CD14-positive monocyte (primary cell): ENCODE results near the gene GSTO2. TPM values are rescaled to one million over a fixed set of nuclear protein-coding genes. Genes with fewer than 3 reads are reported as not detected.

Experiments used
- DNase-seq, 3 donors: peaks; one replicate each; pipeline ENCODE4 v3.0.0-alpha.2; 2011 to 2022
- H2AFZ ChIP-seq: 2 replicates; pipeline ENCODE4 v1.6.0; 2012; ENCODE audit warnings: mild to moderate bottlenecking, low read depth, low read length, inconsistent platforms; ENCODE audit not compliant: insufficient read depth, poor library complexity, severe bottlenecking
- H3K27ac ChIP-seq, 2 donors: 1 replicate in 1 of 2; 2 replicates in 1 of 2; pipeline ENCODE4 v1.5.1; 2012 to 2013; ENCODE audit warnings: low read length in 2 of 2, control low read depth in 1 of 2, inconsistent platforms in 1 of 2, low read depth in 1 of 2, mild to moderate bottlenecking in 1 of 2
- H3K27me3 ChIP-seq, 2 donors: one replicate each; pipeline versions ENCODE4 v1.6.0 to v1.6.1; 2011 to 2013; ENCODE audit warnings: low read length in 2 of 2; ENCODE audit not compliant: control insufficient read depth in 2 of 2, insufficient read depth in 2 of 2
- H3K36me3 ChIP-seq, 2 donors: replicated peaks in 1 of 2; 1 replicate in 1 of 2; 2 replicates in 1 of 2; pipeline versions ENCODE4 v1.5.1 to v1.6.1; 2012 to 2013; ENCODE audit warnings: low read length in 2 of 2, control low read depth in 1 of 2, inconsistent platforms in 1 of 2, mild to moderate bottlenecking in 1 of 2; ENCODE audit not compliant: insufficient read depth in 2 of 2, control insufficient read depth in 1 of 2
- H3K4me1 ChIP-seq, 2 donors: 1 replicate in 1 of 2; 2 replicates in 1 of 2; pipeline versions ENCODE4 v1.5.1 to v1.6.1; 2012 to 2013; ENCODE audit warnings: low read length in 2 of 2, control low read depth in 1 of 2, inconsistent platforms in 1 of 2, mild to moderate bottlenecking in 1 of 2, moderate library complexity in 1 of 2; ENCODE audit not compliant: insufficient read depth in 2 of 2, control insufficient read depth in 1 of 2
- H3K4me2 ChIP-seq: replicated peaks from 2 replicates; pipeline ENCODE3; 2012; ENCODE audit warnings: low read length, moderate library complexity, mild to moderate bottlenecking; ENCODE audit not compliant: poor library complexity, severe bottlenecking; ENCODE audit errors: extremely low read depth
- H3K4me3 ChIP-seq, 3 experiments: fragments of 200-600 bp in 1 of 3; sonication (generic) in 1 of 3; replicated peaks in 1 of 3; 1 replicate in 2 of 3; 2 replicates in 1 of 3; pipeline ENCODE4 v1.5.1; 2011 to 2013; ENCODE audit warnings: low read length in 3 of 3, mild to moderate bottlenecking in 3 of 3, control low read depth in 2 of 3, low read depth in 2 of 3, inconsistent platforms in 1 of 3, moderate library complexity in 1 of 3
- H3K79me2 ChIP-seq: 2 replicates; pipeline ENCODE4 v1.6.0; 2012; ENCODE audit warnings: mild to moderate bottlenecking, control low read depth, inconsistent platforms, low read length, moderate library complexity; ENCODE audit not compliant: insufficient read depth
- H3K9ac ChIP-seq: 2 replicates; pipeline ENCODE4 v1.6.0; 2017; ENCODE audit warnings: low read length, mild to moderate bottlenecking; ENCODE audit not compliant: insufficient read depth, poor library complexity, severe bottlenecking
- H3K9me3 ChIP-seq, 2 donors: replicated peaks in 1 of 2; 1 replicate in 1 of 2; 2 replicates in 1 of 2; pipeline versions ENCODE4 v1.5.1 to v1.6.1; 2012 to 2013; ENCODE audit warnings: low read length in 2 of 2, control low read depth in 1 of 2; ENCODE audit not compliant: control insufficient read depth in 1 of 2, insufficient read depth in 1 of 2
- H4K20me1 ChIP-seq: 2 replicates; pipeline ENCODE4 v1.6.0; 2012; ENCODE audit warnings: mild to moderate bottlenecking, low read length, control low read depth, moderate library complexity; ENCODE audit not compliant: insufficient read depth
- H3K27ac Mint-ChIP-seq, 7 donors: one replicate each; pipeline ENCODE4 v1.8.0; 2020; ENCODE audit warnings: mild to moderate bottlenecking in 7 of 7, mixed read lengths in 7 of 7, moderate library complexity in 6 of 7, inconsistent platforms in 2 of 7
- H3K27me3 Mint-ChIP-seq, 3 donors: one replicate each; pipeline ENCODE4 v1.8.0; 2021 to 2022; ENCODE audit warnings: low read depth in 3 of 3, mild to moderate bottlenecking in 3 of 3, mixed read lengths in 3 of 3, moderate library complexity in 3 of 3, inconsistent platforms in 1 of 3
- H3K36me3 Mint-ChIP-seq, 2 donors: one replicate each; pipeline ENCODE4 v1.8.0; 2020; ENCODE audit warnings: mixed read lengths in 2 of 2, inconsistent platforms in 1 of 2, mild to moderate bottlenecking in 1 of 2
- H3K4me1 Mint-ChIP-seq: one replicate; pipeline ENCODE4 v1.8.0; 2020; ENCODE audit warnings: mild to moderate bottlenecking, mixed read lengths
- H3K4me3 Mint-ChIP-seq, 2 donors: one replicate each; pipeline ENCODE4 v1.8.0; 2020; ENCODE audit warnings: mild to moderate bottlenecking in 2 of 2, mixed read lengths in 2 of 2, moderate library complexity in 1 of 2
- H3K9me3 Mint-ChIP-seq, 7 donors: one replicate each; pipeline ENCODE4 v1.8.0; 2020 to 2022; ENCODE audit warnings: mixed read lengths in 7 of 7, mild to moderate bottlenecking in 6 of 7, moderate library complexity in 6 of 7, inconsistent platforms in 2 of 7
- WGBS: methylation state at CpG from one replicate; pipeline ENCODE4 v1.1.5; 2013; ENCODE audit warnings: missing lambda C conversion rate; ENCODE audit not compliant: insufficient coverage; 5-methylcytosine and 5-hydroxymethylcytosine counted together
- intact Hi-C, 2 donors: fragments of 100-400 bp; cut with micrococcal nuclease; formaldehyde crosslinking; loops; one replicate each; pipeline versions ENCODE4 v1.15.0 to v1.15.1; 2023
- polyA plus RNA-seq, 3 donors: library from polyadenylated mRNA; depleted of rRNA in 1 of 3; unstranded in 2 of 3; stranded (reverse) in 1 of 3; fragments of 300-500 nt in 2 of 3; fragments of >200 nt in 1 of 3; fragmentation: Illumina TruSeq in 2 of 3; gene quantifications; 1 replicate in 2 of 3; 2 replicates in 1 of 3; pipeline ENCODE4 v1.2.3, GENCODE V29; 2012 to 2021
- TF ChIP-seq, protein P1 (sequence below): fragments of 200-600 bp; IDR thresholded peaks from one replicate; pipeline ENCODE4 v1.8.0; 2022; ENCODE audit warnings: antibody characterized with exemption, mild to moderate bottlenecking

Gene GSTO2
- polyA plus RNA-seq, 3 donors: 0.16 to 0.26 TPM; not detected in 1

GRCh38 chr10:104327745-104328645 is 59.0 kb downstream of the GSTO2 start:
- Histone ChIP-seq H3K79me2 (peaks cover 100% of the 10 kb centered on the region), H3K27ac (peak overlapping the region; percentile 61 to 86), H4K20me1 (peaks cover 100% of the 10 kb centered on the region), H3K36me3 (peaks cover 7 to 28% of the 10 kb centered on the region in 2 donors), H3K4me2 (peak overlapping the region; percentile 72), H3K9me3 (no peaks in the 10 kb centered on the region), H2AFZ (no peak overlapping the region), H3K4me3 (peak overlapping the region in 1 of 3 experiments; percentile 65), H3K9ac (peak overlapping the region; percentile 56), H3K27me3 (no peaks in the 10 kb centered on the region), H3K4me1 (peaks cover 95 to 98% of the 10 kb centered on the region in 2 donors)
- TF ChIP-seq, protein P1, sequence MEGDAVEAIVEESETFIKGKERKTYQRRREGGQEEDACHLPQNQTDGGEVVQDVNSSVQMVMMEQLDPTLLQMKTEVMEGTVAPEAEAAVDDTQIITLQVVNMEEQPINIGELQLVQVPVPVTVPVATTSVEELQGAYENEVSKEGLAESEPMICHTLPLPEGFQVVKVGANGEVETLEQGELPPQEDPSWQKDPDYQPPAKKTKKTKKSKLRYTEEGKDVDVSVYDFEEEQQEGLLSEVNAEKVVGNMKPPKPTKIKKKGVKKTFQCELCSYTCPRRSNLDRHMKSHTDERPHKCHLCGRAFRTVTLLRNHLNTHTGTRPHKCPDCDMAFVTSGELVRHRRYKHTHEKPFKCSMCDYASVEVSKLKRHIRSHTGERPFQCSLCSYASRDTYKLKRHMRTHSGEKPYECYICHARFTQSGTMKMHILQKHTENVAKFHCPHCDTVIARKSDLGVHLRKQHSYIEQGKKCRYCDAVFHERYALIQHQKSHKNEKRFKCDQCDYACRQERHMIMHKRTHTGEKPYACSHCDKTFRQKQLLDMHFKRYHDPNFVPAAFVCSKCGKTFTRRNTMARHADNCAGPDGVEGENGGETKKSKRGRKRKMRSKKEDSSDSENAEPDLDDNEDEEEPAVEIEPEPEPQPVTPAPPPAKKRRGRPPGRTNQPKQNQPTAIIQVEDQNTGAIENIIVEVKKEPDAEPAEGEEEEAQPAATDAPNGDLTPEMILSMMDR: no peak
- H3K9me3 Mint-ChIP-seq: peaks cover 0 to 2% (median 0%) of the 10 kb centered on the region in 7 donors
- intact Hi-C loops: loop anchor here (5.0 to 10.0 kb wide), 2 partner anchors 36 to 73 kb away; partner anchors contain the start of gene GSTO1 (in 2 of the 2)
- 22% methylated on average over 12 of the region's 20 CpGs for WGBS
- H3K27me3 Mint-ChIP-seq: peaks cover 0 to 5% (median 0%) of the 10 kb centered on the region in 3 donors
- H3K36me3 Mint-ChIP-seq: peaks cover 40 to 55% of the 10 kb centered on the region in 2 donors
- H3K4me3 Mint-ChIP-seq: peak overlapping the region; percentile 61 to 82
- H3K27ac Mint-ChIP-seq: peak overlapping the region; percentile 94 to 99 (median 98)
- H3K4me1 Mint-ChIP-seq: peaks cover 95% of the 10 kb centered on the region
- peak in 2 of 3 donors; percentile 73 to 86 for DNase-seq

DNA sequence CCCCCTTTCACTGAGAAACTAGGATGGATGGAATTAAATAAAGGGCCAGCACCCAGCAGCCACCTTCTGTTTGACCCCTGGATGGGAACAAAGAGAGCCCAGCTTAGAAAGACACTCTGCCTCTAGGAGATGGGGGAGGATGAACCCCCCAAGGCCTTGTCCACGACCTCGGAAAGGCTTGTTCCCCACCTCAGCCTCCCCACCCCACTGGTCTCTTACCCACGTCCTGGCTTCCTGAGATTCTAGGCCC is 59.6 kb downstream of the GSTO2 start:
- H3K9me3 Mint-ChIP-seq: peaks cover 0 to 2% (median 0%) of the 10 kb centered on the region in 7 donors
- Histone ChIP-seq H3K9ac (peak overlapping the region; percentile 56), H4K20me1 (peaks cover 100% of the 10 kb centered on the region), H3K36me3 (peaks cover 11 to 33% of the 10 kb centered on the region in 2 donors), H3K4me1 (peaks cover 95 to 98% of the 10 kb centered on the region in 2 donors), H3K4me2 (peak overlapping the region; percentile 72), H2AFZ (no peak overlapping the region), H3K79me2 (peaks cover 100% of the 10 kb centered on the region), H3K9me3 (no peaks in the 10 kb centered on the region), H3K4me3 (peak overlapping the region in 1 of 3 experiments; percentile 65), H3K27me3 (no peaks in the 10 kb centered on the region), H3K27ac (peak overlapping the region; percentile 61 to 86)
- H3K36me3 Mint-ChIP-seq: peaks cover 45 to 59% of the 10 kb centered on the region in 2 donors
- peak overlapping the region; percentile 61 to 82 for H3K4me3 Mint-ChIP-seq
- TF ChIP-seq, protein P1: no peak
- intact Hi-C loops: loop anchor here (5.0 to 10.0 kb wide), 2 partner anchors 36 to 74 kb away; partner anchors contain the start of gene GSTO1 (in 2 of the 2)
- H3K27ac Mint-ChIP-seq: peak overlapping the region; percentile 91 to 96 (median 94)
- no peak for DNase-seq
- no CpG with 5 or more reads among the region's 3 CpGs for WGBS
- peaks cover 95% of the 10 kb centered on the region for H3K4me1 Mint-ChIP-seq
- peaks cover 0 to 5% (median 0%) of the 10 kb centered on the region in 3 donors for H3K27me3 Mint-ChIP-seq
